ENCODE measurements around the gene GOLIM4.

DNA sequence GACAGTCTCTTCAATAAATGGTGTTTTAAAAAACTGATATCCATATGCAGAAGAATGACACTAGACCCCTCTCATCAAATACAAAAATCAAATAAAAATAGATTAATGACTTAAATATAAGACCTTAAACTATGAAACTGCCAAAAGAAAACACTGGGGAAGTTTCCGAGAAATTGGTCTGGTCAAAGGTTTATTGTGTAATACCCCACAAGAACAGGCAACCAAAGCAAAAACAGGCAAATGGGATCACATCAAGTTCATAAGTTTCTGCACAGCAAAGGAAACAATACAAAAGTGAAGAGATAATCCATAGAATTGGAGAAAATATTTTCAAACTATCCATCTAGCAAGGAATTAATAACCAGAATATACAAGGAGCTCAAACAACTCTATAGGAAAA is 126.2 kb downstream of the GOLIM4 start:
- TF ChIP-seq, protein P1, sequence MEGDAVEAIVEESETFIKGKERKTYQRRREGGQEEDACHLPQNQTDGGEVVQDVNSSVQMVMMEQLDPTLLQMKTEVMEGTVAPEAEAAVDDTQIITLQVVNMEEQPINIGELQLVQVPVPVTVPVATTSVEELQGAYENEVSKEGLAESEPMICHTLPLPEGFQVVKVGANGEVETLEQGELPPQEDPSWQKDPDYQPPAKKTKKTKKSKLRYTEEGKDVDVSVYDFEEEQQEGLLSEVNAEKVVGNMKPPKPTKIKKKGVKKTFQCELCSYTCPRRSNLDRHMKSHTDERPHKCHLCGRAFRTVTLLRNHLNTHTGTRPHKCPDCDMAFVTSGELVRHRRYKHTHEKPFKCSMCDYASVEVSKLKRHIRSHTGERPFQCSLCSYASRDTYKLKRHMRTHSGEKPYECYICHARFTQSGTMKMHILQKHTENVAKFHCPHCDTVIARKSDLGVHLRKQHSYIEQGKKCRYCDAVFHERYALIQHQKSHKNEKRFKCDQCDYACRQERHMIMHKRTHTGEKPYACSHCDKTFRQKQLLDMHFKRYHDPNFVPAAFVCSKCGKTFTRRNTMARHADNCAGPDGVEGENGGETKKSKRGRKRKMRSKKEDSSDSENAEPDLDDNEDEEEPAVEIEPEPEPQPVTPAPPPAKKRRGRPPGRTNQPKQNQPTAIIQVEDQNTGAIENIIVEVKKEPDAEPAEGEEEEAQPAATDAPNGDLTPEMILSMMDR (conservative IDR thresholded peaks at IDR 0.05; ENCODE audit: low read depth in 2 of 2) = no peak
- no peak for TF ChIP-seq CREB1 (CRISPR knock-in tag; IDR thresholded peaks at IDR 0.05; ENCODE audit: low read depth)
- TF ChIP-seq, protein P2, sequence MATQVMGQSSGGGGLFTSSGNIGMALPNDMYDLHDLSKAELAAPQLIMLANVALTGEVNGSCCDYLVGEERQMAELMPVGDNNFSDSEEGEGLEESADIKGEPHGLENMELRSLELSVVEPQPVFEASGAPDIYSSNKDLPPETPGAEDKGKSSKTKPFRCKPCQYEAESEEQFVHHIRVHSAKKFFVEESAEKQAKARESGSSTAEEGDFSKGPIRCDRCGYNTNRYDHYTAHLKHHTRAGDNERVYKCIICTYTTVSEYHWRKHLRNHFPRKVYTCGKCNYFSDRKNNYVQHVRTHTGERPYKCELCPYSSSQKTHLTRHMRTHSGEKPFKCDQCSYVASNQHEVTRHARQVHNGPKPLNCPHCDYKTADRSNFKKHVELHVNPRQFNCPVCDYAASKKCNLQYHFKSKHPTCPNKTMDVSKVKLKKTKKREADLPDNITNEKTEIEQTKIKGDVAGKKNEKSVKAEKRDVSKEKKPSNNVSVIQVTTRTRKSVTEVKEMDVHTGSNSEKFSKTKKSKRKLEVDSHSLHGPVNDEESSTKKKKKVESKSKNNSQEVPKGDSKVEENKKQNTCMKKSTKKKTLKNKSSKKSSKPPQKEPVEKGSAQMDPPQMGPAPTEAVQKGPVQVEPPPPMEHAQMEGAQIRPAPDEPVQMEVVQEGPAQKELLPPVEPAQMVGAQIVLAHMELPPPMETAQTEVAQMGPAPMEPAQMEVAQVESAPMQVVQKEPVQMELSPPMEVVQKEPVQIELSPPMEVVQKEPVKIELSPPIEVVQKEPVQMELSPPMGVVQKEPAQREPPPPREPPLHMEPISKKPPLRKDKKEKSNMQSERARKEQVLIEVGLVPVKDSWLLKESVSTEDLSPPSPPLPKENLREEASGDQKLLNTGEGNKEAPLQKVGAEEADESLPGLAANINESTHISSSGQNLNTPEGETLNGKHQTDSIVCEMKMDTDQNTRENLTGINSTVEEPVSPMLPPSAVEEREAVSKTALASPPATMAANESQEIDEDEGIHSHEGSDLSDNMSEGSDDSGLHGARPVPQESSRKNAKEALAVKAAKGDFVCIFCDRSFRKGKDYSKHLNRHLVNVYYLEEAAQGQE (IDR thresholded peaks at IDR 0.05; ENCODE audit: unreplicated experiment) = no peak
- no peak for TF ChIP-seq EZH2 (IDR thresholded peaks at IDR 0.05; ENCODE audit: low read depth, unreplicated experiment)
- no peak for TF ChIP-seq JUNB (IDR thresholded peaks at IDR 0.05; ENCODE audit: unreplicated experiment)
- TF ChIP-seq EZH2phosphoT487 (IDR thresholded peaks at IDR 0.05; ENCODE audit: unreplicated experiment) = no peak
- no peak for TF ChIP-seq POLR2AphosphoS5 (IDR thresholded peaks at IDR 0.05; ENCODE audit: low read depth)
- no peak for TF ChIP-seq NANOG (IDR thresholded peaks at IDR 0.05; ENCODE audit: borderline replicate concordance)
- TF ChIP-seq ZNF114 (CRISPR knock-in tag; IDR thresholded peaks at IDR 0.05) = no peak
- TF ChIP-seq ZNF331 (CRISPR knock-in tag; IDR thresholded peaks at IDR 0.05; ENCODE audit: low read depth) = no peak
- TF ChIP-seq, protein P3, sequence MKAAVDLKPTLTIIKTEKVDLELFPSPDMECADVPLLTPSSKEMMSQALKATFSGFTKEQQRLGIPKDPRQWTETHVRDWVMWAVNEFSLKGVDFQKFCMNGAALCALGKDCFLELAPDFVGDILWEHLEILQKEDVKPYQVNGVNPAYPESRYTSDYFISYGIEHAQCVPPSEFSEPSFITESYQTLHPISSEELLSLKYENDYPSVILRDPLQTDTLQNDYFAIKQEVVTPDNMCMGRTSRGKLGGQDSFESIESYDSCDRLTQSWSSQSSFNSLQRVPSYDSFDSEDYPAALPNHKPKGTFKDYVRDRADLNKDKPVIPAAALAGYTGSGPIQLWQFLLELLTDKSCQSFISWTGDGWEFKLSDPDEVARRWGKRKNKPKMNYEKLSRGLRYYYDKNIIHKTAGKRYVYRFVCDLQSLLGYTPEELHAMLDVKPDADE (IDR thresholded peaks at IDR 0.05) = no peak
